Brain microvascular endothelial cell (primary cell): ENCODE data around the gene AFF3.

Experiments used
- DNase-seq: peaks from one replicate; pipeline ENCODE4 v3.0.0-alpha.2; 2020
- H3K27ac ChIP-seq: fragments of 250-450 bp; sonication (Bioruptor Pico); 2 replicates; pipeline ENCODE4 v1.5.1; 2020; ENCODE audit warnings: mild to moderate bottlenecking, moderate library complexity
- H3K27me3 ChIP-seq: fragments of 250-450 bp; sonication (Bioruptor Pico); replicated peaks from 2 replicates; pipeline ENCODE4 v1.5.1; 2020; ENCODE audit warnings: mild to moderate bottlenecking
- H3K36me3 ChIP-seq: fragments of 250-450 bp; sonication (Bioruptor Pico); replicated peaks from 2 replicates; pipeline ENCODE4 v1.5.1; 2020; ENCODE audit warnings: mild to moderate bottlenecking
- H3K4me3 ChIP-seq: 2 replicates; pipeline ENCODE4 v1.5.1; 2011; ENCODE audit warnings: low read depth, mild to moderate bottlenecking, control low read depth, low read length, moderate library complexity
- CTCF ChIP-seq: IDR thresholded peaks from 2 replicates; pipeline ENCODE4 v1.5.1; 2011; ENCODE audit warnings: low read depth, mild to moderate bottlenecking, moderate library complexity, low read length, control low read depth, inconsistent platforms; ENCODE audit errors: missing control alignments
- in situ Hi-C: cut with HindIII; loops from 2 replicates; pipeline ENCODE4 v1.10.0; 2017; ENCODE audit warnings: low sequenced_read_pairs, low pct_ligation_motif_present

AFF3 gene

DNA sequence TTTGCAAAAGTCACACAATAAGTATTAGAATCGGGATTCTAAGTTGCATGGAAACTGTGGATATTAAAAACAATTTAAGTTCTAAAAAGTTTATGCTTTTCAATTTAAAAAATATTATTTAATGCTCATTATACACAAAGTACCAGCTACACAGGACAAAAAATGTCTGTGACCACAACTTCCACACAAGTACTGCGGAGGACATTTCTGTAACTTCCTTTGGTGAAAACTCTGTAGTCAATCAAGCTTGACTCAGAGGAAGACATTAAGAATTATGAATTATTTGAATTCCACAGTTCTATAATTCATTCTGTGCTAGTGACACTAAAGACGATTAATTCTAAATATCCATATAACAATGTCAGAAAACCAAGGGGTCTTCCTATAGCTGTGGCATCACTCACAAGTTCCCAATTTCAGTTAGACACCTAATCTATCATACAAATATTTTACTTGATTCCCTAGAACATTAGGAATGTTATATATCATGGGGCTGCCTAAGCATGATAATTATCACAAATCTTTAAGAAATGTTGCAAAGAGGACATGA, 120.5 kb downstream of the AFF3 start:
- no peak for TF ChIP-seq CTCF
- Histone ChIP-seq H3K27me3 (no peaks in the 10 kb centered on the region), H3K27ac (no peak overlapping the region), H3K36me3 (no peaks in the 10 kb centered on the region), H3K4me3 (no peak overlapping the region)
- DNase-seq = no peak
- in situ Hi-C loops = no loop called here

GRCh38 chr2:100019499-100019898, 122.9 kb downstream of the AFF3 start:
- in situ Hi-C loops = no loop called here
- Histone ChIP-seq H3K27me3 (no peaks in the 10 kb centered on the region), H3K27ac (no peak overlapping the region), H3K36me3 (no peaks in the 10 kb centered on the region), H3K4me3 (no peak overlapping the region)
- DNase-seq = no peak
- TF ChIP-seq CTCF = no peak

DNA sequence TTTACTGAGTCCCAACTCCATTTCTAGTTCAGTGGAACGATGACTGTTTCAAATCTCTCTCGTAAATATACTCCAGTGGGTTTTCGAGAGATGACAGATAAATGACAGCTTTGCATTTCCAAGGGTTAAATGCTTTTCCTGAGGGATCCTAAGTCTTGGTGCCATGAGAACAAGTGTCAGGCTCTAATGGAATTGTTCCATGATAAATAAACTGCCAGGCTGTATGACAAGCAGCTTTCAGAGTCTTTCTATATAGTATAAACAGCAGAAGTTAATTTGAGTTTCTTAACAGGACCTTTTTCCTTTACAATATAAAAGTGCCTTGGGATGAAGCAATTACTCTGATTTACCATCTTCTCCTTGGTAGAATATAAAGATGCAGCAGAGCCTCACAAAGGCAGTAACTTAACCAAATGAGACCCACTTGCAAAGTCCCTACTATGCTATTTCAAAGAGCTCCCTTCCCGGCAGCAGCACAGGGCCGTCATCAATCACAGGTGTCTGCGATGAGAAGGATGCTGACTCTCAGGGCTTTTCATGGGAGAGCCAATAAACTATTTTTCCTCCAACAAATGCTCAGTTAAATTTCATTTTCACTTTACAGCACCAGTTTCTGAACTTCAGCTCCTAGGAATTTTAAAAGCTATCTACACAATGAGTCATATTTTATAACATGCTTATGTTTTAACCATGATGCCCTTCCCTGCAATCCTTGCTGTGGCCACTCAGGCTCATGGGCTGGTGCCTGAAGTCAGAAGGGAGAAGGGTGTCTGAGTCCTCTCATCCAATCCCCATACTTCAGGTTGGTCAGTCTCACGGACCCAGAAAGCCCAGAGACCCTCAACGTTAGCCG, 123.8 kb downstream of the AFF3 start:
- DNase-seq = peak; percentile 66
- Histone ChIP-seq H3K4me3 (no peak overlapping the region), H3K27me3 (no peaks in the 10 kb centered on the region), H3K36me3 (no peaks in the 10 kb centered on the region), H3K27ac (no peak overlapping the region)
- TF ChIP-seq CTCF = no peak
- in situ Hi-C loops = no loop called here

DNA sequence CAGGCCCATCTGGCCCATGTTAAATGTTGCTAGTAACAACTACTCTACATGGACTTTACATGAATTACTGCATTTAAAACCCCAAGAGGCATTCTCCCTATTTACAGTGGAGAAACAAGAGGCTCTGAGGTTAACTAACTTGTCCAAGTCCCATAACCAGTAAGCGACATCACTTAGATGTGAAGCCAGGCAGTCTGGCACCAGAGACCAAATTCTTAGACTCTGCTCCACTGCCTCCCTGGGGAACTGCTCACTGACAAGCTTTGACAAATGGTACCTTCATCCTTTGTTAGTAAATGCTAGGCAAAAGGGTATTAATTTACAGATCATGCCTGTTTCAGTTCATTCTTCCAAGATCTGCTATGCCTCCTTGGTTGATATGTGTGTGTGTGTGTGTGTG, 124.8 kb downstream of the AFF3 start:
- no peak for DNase-seq
- in situ Hi-C loops = no loop called here
- Histone ChIP-seq H3K27me3 (no peaks in the 10 kb centered on the region), H3K27ac (no peak overlapping the region), H3K36me3 (no peaks in the 10 kb centered on the region), H3K4me3 (no peak overlapping the region)
- TF ChIP-seq CTCF = no peak

DNA sequence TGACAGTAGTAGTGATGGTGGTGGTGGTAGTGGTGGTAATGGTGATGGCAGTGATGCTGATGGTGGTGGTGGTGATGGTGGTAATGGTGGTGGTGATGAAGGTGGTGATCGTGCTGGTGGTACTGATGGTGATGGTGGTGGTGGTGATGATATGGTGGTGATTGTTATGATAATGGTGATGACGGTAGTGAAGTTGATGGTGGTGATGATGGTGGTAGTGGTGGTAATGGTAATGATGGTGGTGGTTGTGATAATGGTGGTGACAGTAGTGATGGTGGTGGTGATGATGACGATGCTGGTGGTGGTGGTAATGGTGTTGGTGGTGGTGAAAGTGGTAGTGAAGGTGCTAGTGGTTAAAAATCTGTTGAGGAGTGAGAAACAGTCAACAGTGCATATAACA, 125.6 kb downstream of the AFF3 start:
- H3K27ac ChIP-seq = no peak overlapping the region
- H3K27me3 ChIP-seq = no peaks in the 10 kb centered on the region
- H3K4me3 ChIP-seq = no peak overlapping the region
- in situ Hi-C loops = no loop called here
- no peak for TF ChIP-seq CTCF
- DNase-seq = no peak
- H3K36me3 ChIP-seq = no peaks in the 10 kb centered on the region
